ENCODE data around the gene ZNF384.

Gene ZNF384

DNA sequence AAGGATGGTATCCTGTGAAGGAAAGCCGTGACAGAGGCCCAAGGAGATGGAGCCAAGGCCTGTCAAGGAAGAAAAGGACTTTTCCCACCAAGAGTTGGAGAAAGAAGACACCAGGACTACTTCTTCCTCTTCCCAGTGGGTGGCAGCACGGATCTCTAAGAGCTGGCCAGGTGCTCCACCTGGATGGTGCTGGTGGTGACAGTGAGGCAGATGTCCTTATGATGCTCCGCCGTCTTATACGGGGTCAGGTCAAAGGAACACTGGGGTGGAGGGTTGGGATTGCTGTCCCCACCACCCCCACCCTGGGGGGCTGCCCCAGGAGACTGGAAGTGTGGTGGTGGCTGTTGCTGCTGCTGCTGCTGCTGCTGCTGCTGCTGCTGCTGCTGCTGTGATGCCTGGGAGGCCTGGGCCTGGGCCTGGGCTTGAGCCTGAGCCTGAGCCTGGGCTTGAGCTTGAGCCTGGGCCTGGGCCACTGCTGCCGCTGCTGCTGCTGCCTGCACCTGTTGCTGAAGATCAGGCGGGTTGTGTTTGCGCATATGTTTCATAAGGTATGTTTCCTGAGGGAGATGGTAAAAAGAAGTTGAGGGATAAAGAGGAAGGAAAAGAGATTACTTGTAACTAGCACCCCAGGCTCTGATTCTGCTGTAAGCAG, 21.5 kb downstream of the ZNF384 start:
- no peak overlapping the region for H3K4me3 ChIP-seq (ENCODE audit: low read depth, low read length)

DNA sequence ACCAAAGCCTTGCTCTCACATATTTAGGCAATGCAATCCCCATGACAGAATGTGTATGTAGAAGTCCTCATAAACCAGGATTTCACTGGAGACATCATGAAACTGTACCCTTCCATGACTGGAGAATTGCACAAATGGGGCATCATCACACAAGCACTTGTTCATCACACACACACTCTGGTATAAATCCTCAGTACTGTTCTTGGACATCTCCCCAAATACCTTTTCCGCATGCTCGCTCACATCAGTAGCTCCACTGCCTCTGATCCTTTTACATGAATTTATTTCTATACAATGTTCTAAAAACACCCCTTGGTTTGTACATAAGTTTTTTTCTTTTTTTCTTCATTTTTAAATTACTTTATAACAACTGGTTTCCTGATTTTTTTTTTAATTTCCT, 23.0 kb downstream of the ZNF384 start:
- no peak overlapping the region for H3K23ac ChIP-seq (ENCODE audit: low read length)
- no peak overlapping the region for H3K4ac ChIP-seq (ENCODE audit: low read depth, low read length)
- H3K18ac ChIP-seq (ENCODE audit: low read length): no peak overlapping the region
- H3K79me1 ChIP-seq (ENCODE audit: low read length): peaks cover 5% of the 10 kb centered on the region
- H3K4me2 ChIP-seq (ENCODE audit: low read length): no peak overlapping the region
- no peak overlapping the region for H4K91ac ChIP-seq (ENCODE audit: low read depth, low read length)
- H3K14ac ChIP-seq (ENCODE audit: low read length): no peak overlapping the region
- H3K79me2 ChIP-seq (ENCODE audit: control insufficient read depth, insufficient read depth, low read length, poor library complexity): peaks cover 3% of the 10 kb centered on the region
- no peak overlapping the region for H4K8ac ChIP-seq (ENCODE audit: low read depth, low read length)
- H3K27me3 ChIP-seq (ENCODE audit: insufficient read depth, low read length): no peaks in the 10 kb centered on the region
- H2BK120ac ChIP-seq (ENCODE audit: insufficient read depth, low read length, poor library complexity): no peak overlapping the region
- H3K4me1 ChIP-seq (ENCODE audit: control insufficient read depth in 1 of 2, insufficient read depth in 2 of 2, low read length in 2 of 2): no peaks in the 10 kb centered on the region
- no CpG with 5 or more reads among the region's 2 CpGs for WGBS (ENCODE audit: extremely low coverage, insufficient coverage, insufficient read length)
- H3K36me3 ChIP-seq (ENCODE audit: control insufficient read depth in 1 of 2, insufficient read depth in 2 of 2, low read length in 2 of 2): peaks cover 25 to 40% of the 10 kb centered on the region in 2 experiments
- no peak overlapping the region for H2AFZ ChIP-seq (ENCODE audit: insufficient read depth, low read length, poor library complexity)
- no peaks in the 10 kb centered on the region for H3K9me3 ChIP-seq (ENCODE audit: insufficient read depth, low read depth, low read length)
- no peak overlapping the region for H3K4me3 ChIP-seq (ENCODE audit: low read depth, low read length)
- no peak overlapping the region for H2BK5ac ChIP-seq (ENCODE audit: low read depth, low read length, poor library complexity)
- H4K12ac ChIP-seq (ENCODE audit: low read depth, low read length): no peak overlapping the region
- no peak overlapping the region for H3K9ac ChIP-seq (ENCODE audit: low read length)
- no peak overlapping the region for H3K27ac ChIP-seq (ENCODE audit: low read depth, low read length)
- no peak overlapping the region for H2BK12ac ChIP-seq (ENCODE audit: low read length)
- H2AK5ac ChIP-seq (ENCODE audit: low read length): no peak overlapping the region
- DNase-seq: no peak

More for the DNA sequence above, 21.5 kb downstream of the ZNF384 start:
- Histone ChIP-seq H3K4me2 (ENCODE audit: low read length) (no peak overlapping the region), H3K4me1 (ENCODE audit: control insufficient read depth in 1 of 2, insufficient read depth in 2 of 2, low read length in 2 of 2) (no peaks in the 10 kb centered on the region), H3K9ac (ENCODE audit: low read length) (no peak overlapping the region), H2BK12ac (ENCODE audit: low read length) (no peak overlapping the region), H3K27ac (ENCODE audit: low read depth, low read length) (no peak overlapping the region), H2BK5ac (ENCODE audit: low read depth, low read length, poor library complexity) (no peak overlapping the region), H3K79me1 (ENCODE audit: low read length) (peaks cover 2% of the 10 kb centered on the region), H4K12ac (ENCODE audit: low read depth, low read length) (no peak overlapping the region), H3K14ac (ENCODE audit: low read length) (no peak overlapping the region), H2BK120ac (ENCODE audit: insufficient read depth, low read length, poor library complexity) (no peak overlapping the region), H4K8ac (ENCODE audit: low read depth, low read length) (no peak overlapping the region), H3K23ac (ENCODE audit: low read length) (no peak overlapping the region), H2AK5ac (ENCODE audit: low read length) (no peak overlapping the region), H3K36me3 (ENCODE audit: control insufficient read depth in 1 of 2, insufficient read depth in 2 of 2, low read length in 2 of 2) (peaks cover 37 to 54% of the 10 kb centered on the region in 2 experiments), H3K79me2 (ENCODE audit: control insufficient read depth, insufficient read depth, low read length, poor library complexity) (peaks cover 2% of the 10 kb centered on the region), H3K18ac (ENCODE audit: low read length) (no peak overlapping the region), H3K9me3 (ENCODE audit: insufficient read depth, low read depth, low read length) (no peaks in the 10 kb centered on the region), H4K91ac (ENCODE audit: low read depth, low read length) (no peak overlapping the region), H3K27me3 (ENCODE audit: insufficient read depth, low read length) (no peaks in the 10 kb centered on the region), H2AFZ (ENCODE audit: insufficient read depth, low read length, poor library complexity) (no peak overlapping the region), H3K4ac (ENCODE audit: low read depth, low read length) (no peak overlapping the region)
- DNase-seq: peak in 1 of 2 donors; percentile 38
- 100% methylated on average over 1 of the region's 8 CpGs for WGBS (ENCODE audit: extremely low coverage, insufficient coverage, insufficient read length)

- no peak overlapping the region for H4K91ac ChIP-seq (ENCODE audit: low read depth, low read length)
- H4K12ac ChIP-seq (ENCODE audit: low read depth, low read length): no peak overlapping the region
- no peak overlapping the region for H3K4me2 ChIP-seq (ENCODE audit: low read length)
- no peak overlapping the region for H2BK5ac ChIP-seq (ENCODE audit: low read depth, low read length, poor library complexity)
- no peak overlapping the region for H3K27ac ChIP-seq (ENCODE audit: low read depth, low read length)
- H2BK120ac ChIP-seq (ENCODE audit: insufficient read depth, low read length, poor library complexity): no peak overlapping the region
- no peak overlapping the region for H2BK12ac ChIP-seq (ENCODE audit: low read length)
- no peak overlapping the region for H3K4me3 ChIP-seq (ENCODE audit: low read depth, low read length)
- H3K27me3 ChIP-seq (ENCODE audit: insufficient read depth, low read length): no peaks in the 10 kb centered on the region
- no peak overlapping the region for H3K4ac ChIP-seq (ENCODE audit: low read depth, low read length)
- H3K79me2 ChIP-seq (ENCODE audit: control insufficient read depth, insufficient read depth, low read length, poor library complexity): peaks cover 3% of the 10 kb centered on the region
- H2AK5ac ChIP-seq (ENCODE audit: low read length): no peak overlapping the region
- no peak for DNase-seq
- no peak overlapping the region for H4K8ac ChIP-seq (ENCODE audit: low read depth, low read length)
- peaks cover 5% of the 10 kb centered on the region for H3K79me1 ChIP-seq (ENCODE audit: low read length)
- H3K18ac ChIP-seq (ENCODE audit: low read length): no peak overlapping the region
- no peak overlapping the region for H2AFZ ChIP-seq (ENCODE audit: insufficient read depth, low read length, poor library complexity)
- no peaks in the 10 kb centered on the region for H3K4me1 ChIP-seq (ENCODE audit: control insufficient read depth in 1 of 2, insufficient read depth in 2 of 2, low read length in 2 of 2)
- H3K9me3 ChIP-seq (ENCODE audit: insufficient read depth, low read depth, low read length): no peaks in the 10 kb centered on the region
- H3K23ac ChIP-seq (ENCODE audit: low read length): no peak overlapping the region
- H3K9ac ChIP-seq (ENCODE audit: low read length): no peak overlapping the region
- WGBS (ENCODE audit: extremely low coverage, insufficient coverage, insufficient read length): no CpG with 5 or more reads among the region's 2 CpGs
- no peak overlapping the region for H3K14ac ChIP-seq (ENCODE audit: low read length)
- H3K36me3 ChIP-seq (ENCODE audit: control insufficient read depth in 1 of 2, insufficient read depth in 2 of 2, low read length in 2 of 2): peaks cover 17 to 28% of the 10 kb centered on the region in 2 experiments
These were observed 24.3 kb downstream of the ZNF384 start for GRCh38 chr12:6664902-6665301.

GRCh38 chr12:6662906-6663742, 26.1 kb downstream of the ZNF384 start, which contains the start of gene ING4:
TSS of gene ING4 (minus strand) at chr12:6663119. CDS start at chr12:6663101, 18 bp downstream.
- H3K14ac ChIP-seq (ENCODE audit: low read length): peak within 1 kb of the TSS; percentile 62
- H3K4ac ChIP-seq (ENCODE audit: low read depth, low read length): peak within 1 kb of the TSS; percentile 34
- no peak within 1 kb of the TSS for H3K23ac ChIP-seq (ENCODE audit: low read length)
- DNase-seq: peak; percentile 100
- H2AK5ac ChIP-seq (ENCODE audit: low read length): peak within 1 kb of the TSS; percentile 63
- H2BK120ac ChIP-seq (ENCODE audit: insufficient read depth, low read length, poor library complexity): peak within 1 kb of the TSS; percentile 44
- no peaks in the 10 kb centered on the region for H3K4me1 ChIP-seq (ENCODE audit: control insufficient read depth in 1 of 2, insufficient read depth in 2 of 2, low read length in 2 of 2)
- H2AFZ ChIP-seq (ENCODE audit: insufficient read depth, low read length, poor library complexity): peak within 1 kb of the TSS; percentile 86
- H3K18ac ChIP-seq (ENCODE audit: low read length): peak within 1 kb of the TSS; percentile 57
- peak within 1 kb of the TSS; percentile 84 for H3K9ac ChIP-seq (ENCODE audit: low read length)
- no peaks in the 10 kb centered on the region for H3K27me3 ChIP-seq (ENCODE audit: insufficient read depth, low read length)
- peaks cover 3% of the 10 kb centered on the region for H3K79me2 ChIP-seq (ENCODE audit: control insufficient read depth, insufficient read depth, low read length, poor library complexity)
- peaks cover 11 to 16% of the 10 kb centered on the region in 2 experiments for H3K36me3 ChIP-seq (ENCODE audit: control insufficient read depth in 1 of 2, insufficient read depth in 2 of 2, low read length in 2 of 2)
- H3K79me1 ChIP-seq (ENCODE audit: low read length): peaks cover 5% of the 10 kb centered on the region
- H3K27ac ChIP-seq (ENCODE audit: low read depth, low read length): peak within 1 kb of the TSS; percentile 46
- no peak within 1 kb of the TSS for H2BK5ac ChIP-seq (ENCODE audit: low read depth, low read length, poor library complexity)
- peak within 1 kb of the TSS; percentile 85 for H3K4me3 ChIP-seq (ENCODE audit: low read depth, low read length)
- no peaks in the 10 kb centered on the region for H3K9me3 ChIP-seq (ENCODE audit: insufficient read depth, low read depth, low read length)
- H3K4me2 ChIP-seq (ENCODE audit: low read length): peak within 1 kb of the TSS; percentile 93
- peak within 1 kb of the TSS; percentile 97 for H4K8ac ChIP-seq (ENCODE audit: low read depth, low read length)
- H2BK12ac ChIP-seq (ENCODE audit: low read length): no peak within 1 kb of the TSS
- WGBS (ENCODE audit: extremely low coverage, insufficient coverage, insufficient read length): no CpG with 5 or more reads among the region's 37 CpGs
- H4K12ac ChIP-seq (ENCODE audit: low read depth, low read length): peak within 1 kb of the TSS; percentile 92
- peak within 1 kb of the TSS; percentile 74 for H4K91ac ChIP-seq (ENCODE audit: low read depth, low read length)

Measured in trophoblast cell (in vitro differentiated cells and primary cell).